Measurements from ENCODE around the gene SH3BP2. TPM values are rescaled to one million over a fixed set of nuclear protein-coding genes. Genes with fewer than 3 reads are reported as not detected.

SH3BP2 gene
- total RNA-seq, 2 donors from 2014 or later, result 29.0 to 33.5 TPM

GRCh38 chr4:2809610-2810180, 16.8 kb downstream of the SH3BP2 start:
- 83 to 93% methylated on average over 7 to 10 of the region's 10 CpGs for WGBS, 2 donors
- intact Hi-C loops (cut with DNase I), result no loop called here
- Histone ChIP-seq H3K27me3 (no peaks in the 10 kb centered on the region), H3K27ac (no peak overlapping the region), H3K36me3 (replicated peaks in 1 of 2; ENCODE audit: insufficient read depth in 1 of 2, low read depth in 2 of 2) (no peaks in the 10 kb centered on the region), H3K4me1 (peaks cover 27% of the 10 kb centered on the region), H3K4me3 (no peak overlapping the region), H3K9me3 (no peaks in the 10 kb centered on the region)
- TF ChIP-seq CTCF (IDR thresholded peaks at IDR 0.05), result no peak
- no peak for TF ChIP-seq POLR2A (IDR thresholded peaks at IDR 0.05)
- no peak for ATAC-seq
- no peak for DNase-seq

- no peak for ATAC-seq
- Histone ChIP-seq H3K36me3 (replicated peaks in 1 of 2; ENCODE audit: insufficient read depth in 1 of 2, low read depth in 2 of 2) (no peaks in the 10 kb centered on the region), H3K27me3 (no peaks in the 10 kb centered on the region), H3K27ac (no peak overlapping the region), H3K4me3 (no peak overlapping the region), H3K9me3 (no peaks in the 10 kb centered on the region), H3K4me1 (peaks cover 22% of the 10 kb centered on the region)
- intact Hi-C loops (cut with DNase I), result no loop called here
- TF ChIP-seq POLR2A (IDR thresholded peaks at IDR 0.05), result no peak
- TF ChIP-seq CTCF (IDR thresholded peaks at IDR 0.05), result no peak
- DNase-seq, result no peak
- WGBS, 2 donors, result 80 to 90% methylated on average over 7 to 10 of the region's 10 CpGs
Measured at GRCh38 chr4:2810388-2810787, 17.5 kb downstream of the SH3BP2 start.

- no peaks in the 10 kb centered on the region for H3K9me3 ChIP-seq
- peak overlapping the region in 2 of 4 donors; percentile 49 to 64 for H3K27ac ChIP-seq
- no peaks in the 10 kb centered on the region for H3K36me3 ChIP-seq (replicated peaks in 1 of 2; ENCODE audit: insufficient read depth in 1 of 2, low read depth in 2 of 2)
- whole genome bisulfite sequencing, 2 donors, result 59 to 90% methylated on average over 8 to 21 of the region's 21 CpGs
- peak in 3 of 4 donors; percentile 41 to 78 (median 50) for DNase-seq
- H3K4me3 ChIP-seq, result no peak overlapping the region
- intact Hi-C loops (cut with DNase I), result no loop called here
- ATAC-seq, result peak; percentile 34
- H3K4me1 ChIP-seq, result peaks cover 7% of the 10 kb centered on the region
- TF ChIP-seq POLR2A (IDR thresholded peaks at IDR 0.05) (peak in 2 of 3 donors; percentile 23), CTCF (IDR thresholded peaks at IDR 0.05) (no peak)
- no peaks in the 10 kb centered on the region for H3K27me3 ChIP-seq
Measured at GRCh38 chr4:2811830-2812611, 19.1 kb downstream of the SH3BP2 start.

- no peak for DNase-seq
- intact Hi-C loops (cut with DNase I), result no loop called here
- TF ChIP-seq POLR2A (IDR thresholded peaks at IDR 0.05) (no peak), CTCF (IDR thresholded peaks at IDR 0.05) (no peak)
- H3K4me3 ChIP-seq, result no peak overlapping the region
- peak overlapping the region in 2 of 4 donors; percentile 49 to 64 for H3K27ac ChIP-seq
- H3K27me3 ChIP-seq, result no peaks in the 10 kb centered on the region
- peaks cover 9% of the 10 kb centered on the region for H3K4me1 ChIP-seq
- no peaks in the 10 kb centered on the region for H3K9me3 ChIP-seq
- H3K36me3 ChIP-seq (replicated peaks in 1 of 2; ENCODE audit: insufficient read depth in 1 of 2, low read depth in 2 of 2), result no peaks in the 10 kb centered on the region
- no peak for ATAC-seq
- 52 to 80% methylated on average over 12 to 20 of the region's 20 CpGs for WGBS, 2 donors
Measured at GRCh38 chr4:2812612-2813354, 19.9 kb downstream of the SH3BP2 start.

All from body of pancreas (tissue), 4 donors.